ENCODE data around the gene LHX4.
A peak's percentile ranks its signal among the peaks of the same experiment; 100 is the strongest.

Gene LHX4

DNA sequence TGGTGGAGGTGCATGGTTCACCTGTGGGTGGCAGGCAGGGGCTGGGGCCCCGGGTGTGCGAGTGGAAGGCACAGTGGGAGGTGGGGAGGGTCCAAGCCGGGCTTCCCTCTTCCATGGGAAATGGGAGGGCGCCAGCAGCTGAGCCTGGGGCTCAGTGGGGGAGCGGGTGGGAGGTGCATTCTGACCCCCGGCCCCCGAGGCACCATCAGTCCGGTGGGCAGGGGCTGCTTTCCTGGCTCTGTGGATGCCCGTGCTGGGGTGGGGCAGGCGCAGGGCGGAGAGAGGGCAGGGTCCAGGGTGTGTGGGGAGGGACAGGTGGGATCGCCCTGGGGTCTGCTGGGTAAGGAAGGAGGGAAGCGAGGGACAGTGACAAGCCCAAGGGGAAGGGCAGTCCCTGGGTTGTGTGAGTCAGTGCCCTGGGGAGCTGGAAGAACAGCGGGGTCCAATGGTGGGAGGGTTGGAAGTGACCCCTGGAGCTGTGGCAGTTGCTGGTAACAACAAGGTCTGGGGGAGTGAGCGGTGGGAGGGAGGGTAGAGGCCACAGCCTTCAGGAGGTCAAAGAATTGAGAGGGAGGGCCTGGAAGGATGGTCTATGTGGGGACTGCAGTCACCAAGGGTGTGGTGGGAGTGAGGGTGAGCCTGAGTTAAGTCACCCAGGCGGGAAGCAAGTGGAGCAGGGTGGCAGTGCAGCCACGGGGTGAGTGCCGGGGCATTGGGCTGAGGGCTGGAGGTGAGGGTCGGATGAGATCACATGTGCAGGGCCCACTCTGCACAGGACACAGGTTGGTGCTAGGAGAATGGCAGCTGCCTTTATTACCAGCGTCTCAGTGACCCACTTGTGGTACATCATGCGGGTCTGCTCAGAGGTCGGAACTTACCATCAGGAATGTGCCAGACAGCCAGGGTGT is 29.6 kb downstream of the LHX4 start:
- no peak for DNase-seq

GRCh38 chr1:180260541-180260940 is 30.5 kb downstream of the LHX4 start:
- DNase-seq: no peak

DNA sequence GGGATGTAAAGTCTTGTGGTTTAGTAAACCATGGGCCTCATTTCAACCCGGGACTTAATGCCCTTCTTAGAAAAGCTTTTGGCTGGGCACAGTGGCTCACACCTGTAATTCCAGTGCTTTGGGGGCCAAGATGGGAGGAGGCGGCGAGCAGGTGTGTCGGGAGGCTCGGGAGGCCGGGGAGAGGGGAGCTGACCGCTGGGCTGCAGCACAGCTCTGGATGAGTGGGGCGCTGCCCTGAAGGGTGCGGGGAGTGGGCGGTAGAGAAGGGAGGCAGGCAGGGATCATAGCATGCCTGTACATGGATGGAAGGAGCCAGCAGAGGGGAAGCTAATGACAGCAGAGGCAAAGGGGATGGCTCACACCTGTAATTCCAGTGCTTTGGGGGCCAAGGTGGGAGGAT is 31.0 kb downstream of the LHX4 start:
- DNase-seq: no peak

DNA sequence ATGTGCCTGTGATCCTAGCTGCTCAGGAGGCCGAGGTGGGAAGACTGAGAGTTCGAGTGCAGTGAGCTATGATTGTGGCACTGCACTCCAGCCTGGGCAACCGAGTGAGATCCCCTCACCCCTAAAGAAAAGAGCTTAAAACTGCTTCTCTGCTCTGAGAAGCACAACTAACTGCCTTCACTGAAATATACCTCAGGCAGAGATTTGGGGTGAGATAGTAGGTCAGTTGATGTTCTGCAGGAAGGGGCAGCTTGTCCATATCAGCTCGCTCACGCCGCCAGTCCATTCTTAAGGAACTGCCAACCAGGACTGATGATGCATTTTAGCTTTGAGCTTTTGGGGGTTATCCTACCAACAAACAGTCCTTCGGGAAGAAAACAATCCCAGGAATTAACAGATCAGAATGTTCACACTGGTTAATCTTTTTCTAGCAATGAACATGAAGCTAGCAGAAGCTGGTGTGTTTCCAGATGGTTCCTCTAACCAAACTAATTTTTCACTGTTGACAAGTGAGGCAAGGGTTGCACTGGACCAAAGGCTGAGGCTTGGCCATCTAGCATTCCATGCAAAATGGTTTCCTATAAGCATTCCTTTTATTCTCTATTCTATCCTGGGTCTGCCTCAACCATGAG is 31.6 kb downstream of the LHX4 start:
- DNase-seq: no peak

DNA sequence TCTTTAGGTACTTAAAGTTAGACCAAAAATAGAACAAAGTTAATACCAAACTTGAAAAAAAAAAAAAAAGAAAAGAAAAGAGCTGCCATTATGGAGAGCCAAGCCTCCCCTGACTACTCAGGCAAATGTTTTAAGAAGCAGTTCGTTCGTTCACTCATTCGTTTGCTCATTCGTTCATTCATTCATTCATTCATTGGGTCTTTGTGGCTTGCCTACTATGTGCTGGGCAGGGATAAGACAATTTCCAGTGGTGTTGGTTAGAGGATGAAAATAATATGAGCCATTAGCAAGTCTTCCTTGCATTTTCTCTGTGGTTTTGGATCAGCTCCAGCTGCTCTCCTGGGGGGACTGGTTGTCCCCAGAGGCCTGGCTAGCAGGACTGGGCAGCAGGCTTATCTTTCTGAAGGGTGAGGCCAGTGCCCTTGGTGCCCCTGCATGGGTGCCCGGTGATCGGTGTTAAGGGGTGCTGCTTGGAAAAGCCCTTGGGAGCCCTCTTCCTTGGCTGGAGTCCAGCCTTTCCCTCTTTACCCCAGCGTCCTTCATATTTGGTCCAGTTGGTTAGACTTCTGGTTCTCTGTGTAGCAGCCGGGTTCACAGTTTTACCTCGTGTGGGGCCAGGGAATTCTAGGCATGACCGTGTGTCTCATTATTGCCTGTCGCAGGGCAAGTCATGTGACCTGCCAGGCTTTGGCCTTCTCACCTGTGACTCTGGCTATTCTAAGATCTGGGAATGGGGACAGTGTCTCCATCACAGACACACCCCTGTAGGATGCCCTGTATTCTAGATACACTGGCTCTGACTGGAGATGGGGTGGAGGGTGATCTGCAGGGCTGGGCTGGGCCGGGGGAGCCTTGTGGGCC is 32.8 kb downstream of the LHX4 start:
- no peak for DNase-seq

- DNase-seq: no peak
Observed at GRCh38 chr1:180264595-180264994, 34.5 kb downstream of the LHX4 start.

DNA sequence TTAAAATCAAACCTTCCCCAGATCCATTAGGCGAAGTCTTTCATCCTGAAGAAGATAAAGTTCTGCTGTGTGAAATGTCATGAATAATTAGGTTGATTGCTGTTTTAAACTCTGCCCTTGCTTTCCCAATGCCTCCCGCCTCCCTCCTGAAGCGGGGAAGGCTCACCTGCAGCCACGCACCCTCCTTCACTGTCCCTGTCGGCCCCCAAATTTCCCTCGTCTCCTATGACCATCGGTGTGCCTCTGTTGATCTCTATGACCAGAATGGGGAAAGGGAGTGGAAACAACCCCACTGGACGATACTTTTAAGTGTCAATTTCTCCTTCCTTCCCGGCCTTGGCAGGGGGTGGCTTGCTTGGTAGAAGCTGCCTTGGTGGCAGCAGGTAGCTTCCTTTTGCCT is 35.1 kb downstream of the LHX4 start:
- DNase-seq: no peak

GRCh38 chr1:180265871-180266270 is 35.8 kb downstream of the LHX4 start:
- DNase-seq: no peak

DNA sequence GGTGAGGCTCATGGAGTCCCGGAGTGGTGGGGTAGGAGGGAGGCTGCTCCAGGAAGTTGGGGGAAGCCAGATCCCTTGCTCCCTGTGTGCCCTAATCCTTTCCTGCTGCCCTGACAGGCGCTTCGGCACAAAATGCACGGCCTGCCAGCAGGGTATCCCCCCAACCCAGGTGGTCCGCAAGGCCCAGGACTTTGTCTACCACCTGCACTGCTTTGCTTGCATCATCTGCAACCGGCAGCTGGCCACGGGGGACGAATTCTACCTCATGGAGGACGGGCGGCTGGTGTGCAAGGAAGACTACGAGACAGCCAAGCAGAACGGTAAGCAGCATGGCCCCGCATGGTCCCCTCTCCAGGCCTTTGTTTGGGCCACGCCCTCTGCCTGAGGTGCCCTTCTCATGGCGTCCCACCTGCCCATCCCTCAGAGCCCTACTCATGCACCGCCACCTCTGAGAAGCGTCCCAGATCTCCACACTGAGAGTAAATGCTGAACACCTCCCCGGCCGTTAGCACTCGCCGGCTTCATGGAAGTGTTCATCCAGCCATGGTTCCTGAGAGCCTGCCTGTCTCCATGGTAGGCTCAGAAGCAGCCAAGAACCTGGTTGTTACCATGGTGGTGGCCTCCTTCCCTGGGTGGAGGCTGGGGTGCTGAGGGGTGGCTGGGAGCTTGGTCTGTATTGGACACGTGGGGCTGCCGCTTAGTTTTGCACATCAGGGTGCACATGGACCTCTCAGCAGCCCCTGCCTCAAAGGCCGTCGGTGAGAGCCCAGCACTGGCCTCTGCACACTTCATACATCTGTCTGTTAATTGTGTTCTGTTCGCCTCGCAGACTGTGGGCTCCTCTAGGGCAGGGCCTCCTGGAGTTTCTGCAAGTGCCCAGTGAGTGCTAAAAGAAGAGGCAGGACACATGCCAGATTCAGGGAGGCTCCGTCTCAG is 36.5 kb downstream of the LHX4 start:
- DNase-seq: no peak

- no peak for DNase-seq
Observed at GRCh38 chr1:180267211-180267561, 37.1 kb downstream of the LHX4 start.

GRCh38 chr1:180267761-180268555 is 37.9 kb downstream of the LHX4 start:
- DNase-seq: no peak

GRCh38 chr1:180268556-180269075 is 38.6 kb downstream of the LHX4 start:
- DNase-seq: no peak

GRCh38 chr1:180269645-180270529 is 39.8 kb downstream of the LHX4 start:
- peak; percentile 29 for DNase-seq

DNA sequence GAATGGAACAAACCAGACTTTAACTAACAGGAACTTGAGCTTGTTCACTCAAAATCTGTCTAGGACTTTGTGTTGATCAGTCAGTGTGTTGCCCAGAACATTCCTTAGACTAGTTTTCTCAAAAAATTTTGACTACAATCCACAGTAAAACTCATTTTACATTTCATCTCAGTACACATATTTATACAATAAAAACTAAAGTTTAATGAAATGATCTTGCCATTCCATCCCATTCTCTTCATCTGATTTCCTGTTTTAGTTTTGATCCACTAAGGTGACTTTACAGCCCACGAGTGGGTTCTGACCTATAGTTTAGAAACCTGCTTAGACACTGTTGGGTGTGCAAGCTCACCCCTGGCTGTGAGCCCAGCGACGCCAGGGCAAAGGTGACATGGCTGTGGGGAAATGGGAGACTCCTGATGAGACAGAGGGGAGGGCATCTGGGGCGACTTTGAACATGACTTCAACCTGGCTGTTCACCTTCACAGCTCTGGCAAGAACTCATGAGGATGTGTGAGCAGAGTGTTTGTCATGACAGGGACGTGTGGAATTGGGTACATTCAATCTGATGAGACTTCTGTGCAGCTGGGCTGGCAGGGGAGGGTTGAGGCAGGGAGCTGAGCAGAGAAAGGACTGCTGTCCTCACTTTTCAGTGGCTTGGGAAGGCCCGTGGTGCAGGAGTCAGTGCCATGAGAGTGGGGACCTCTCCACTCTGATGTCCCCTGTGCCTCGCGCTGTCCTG is 40.6 kb downstream of the LHX4 start:
- no peak for DNase-seq

DNA sequence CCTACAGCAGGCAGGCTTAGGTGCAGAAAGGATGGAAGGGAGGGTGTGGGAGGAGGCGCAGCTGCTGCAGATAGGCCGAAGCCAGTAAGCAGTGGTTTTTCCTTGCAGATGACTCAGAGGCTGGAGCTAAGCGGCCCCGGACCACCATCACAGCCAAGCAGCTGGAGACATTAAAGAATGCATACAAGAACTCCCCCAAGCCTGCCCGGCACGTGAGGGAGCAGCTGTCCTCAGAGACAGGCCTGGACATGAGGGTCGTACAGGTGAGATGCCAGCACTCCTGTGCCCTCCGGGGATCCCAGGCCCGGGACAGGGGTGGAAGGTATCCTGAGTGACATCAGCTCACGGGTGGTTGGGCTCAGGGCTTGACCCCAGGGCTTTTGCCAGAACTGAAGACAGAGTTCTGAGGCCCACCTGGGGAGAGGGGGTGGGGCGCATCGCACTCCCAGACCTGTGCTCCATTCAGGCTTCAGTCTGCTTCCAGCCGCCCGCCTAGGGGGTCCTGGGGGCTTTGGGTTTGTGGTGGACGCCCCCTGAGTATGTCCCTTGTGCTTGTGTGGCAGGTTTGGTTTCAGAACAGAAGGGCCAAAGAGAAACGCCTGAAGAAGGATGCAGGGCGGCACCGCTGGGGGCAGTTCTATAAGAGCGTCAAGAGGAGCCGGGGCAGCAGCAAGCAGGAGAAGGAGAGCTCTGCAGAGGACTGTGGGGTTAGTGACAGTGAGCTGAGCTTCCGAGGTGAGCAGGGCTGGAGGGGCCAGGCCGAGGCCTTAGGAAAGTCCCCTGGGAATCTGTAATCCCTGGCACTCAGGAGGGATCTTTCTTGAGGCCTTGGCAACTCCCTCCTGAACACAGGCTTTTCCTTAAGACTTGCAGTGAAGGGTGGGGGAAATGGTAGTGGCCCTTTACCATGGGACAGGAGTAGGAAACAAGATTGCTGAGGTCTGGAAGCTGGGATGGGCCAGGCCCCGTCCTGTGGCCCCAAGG is 41.5 kb downstream of the LHX4 start:
- DNase-seq: no peak

DNA sequence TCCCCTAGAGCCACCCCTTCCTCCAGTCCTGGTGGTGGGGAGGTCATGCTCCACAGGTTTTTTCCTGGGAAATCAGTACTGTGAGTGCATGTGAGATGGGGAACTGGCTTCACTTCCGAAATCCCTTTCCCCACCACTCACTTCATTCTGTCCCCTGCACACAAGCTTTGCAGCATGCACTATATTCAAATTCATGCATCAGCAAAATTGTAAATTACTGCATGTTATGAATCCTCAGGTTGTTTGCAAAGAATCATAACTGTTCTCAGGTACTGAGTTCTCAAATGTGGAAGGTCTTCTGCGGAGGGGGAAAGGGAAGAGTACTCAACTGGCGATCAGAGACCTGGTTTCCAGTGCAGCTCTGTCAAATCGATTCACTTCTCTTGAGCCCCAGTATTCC is 42.3 kb downstream of the LHX4 start:
- DNase-seq: no peak

GRCh38 chr1:180273066-180273465 is 43.0 kb downstream of the LHX4 start:
- DNase-seq: no peak

DNA sequence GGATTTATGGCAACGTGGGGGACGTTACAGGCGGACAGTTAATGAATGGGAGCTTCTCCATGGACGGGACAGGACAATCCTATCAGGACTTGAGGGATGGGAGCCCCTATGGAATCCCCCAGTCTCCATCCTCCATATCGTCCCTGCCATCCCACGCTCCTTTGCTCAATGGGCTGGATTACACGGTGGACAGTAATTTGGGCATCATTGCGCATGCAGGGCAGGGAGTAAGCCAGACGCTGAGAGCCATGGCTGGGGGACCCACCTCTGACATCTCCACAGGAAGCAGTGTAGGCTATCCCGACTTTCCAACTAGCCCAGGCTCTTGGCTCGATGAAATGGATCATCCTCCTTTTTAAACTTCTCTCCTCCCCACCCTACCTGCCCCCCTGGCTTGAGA is 44.2 kb downstream of the LHX4 start:
- DNase-seq: no peak

Data from hematopoietic multipotent progenitor cell treated with erythropoietin and hydrocortisone succinate and interleukin-3 and kit ligand, for 4 days (in vitro differentiated cells).